Progenitor cell of endocrine pancreas (in vitro differentiated cells): ENCODE results near the gene DENND1A. TPM values are rescaled to one million over a fixed set of nuclear protein-coding genes. Genes with fewer than 3 reads are reported as not detected.

Experiments
- DNase-seq: peaks from one replicate; pipeline ENCODE4 v3.0.0; 2021; ENCODE audit warnings: low spot score; ENCODE audit not compliant: unreplicated experiment
- H3K27ac Mint-ChIP-seq: 2 replicates; pipeline ENCODE4 v1.8.0; 2021; ENCODE audit warnings: mild to moderate bottlenecking, moderate library complexity, mixed read lengths
- H3K27me3 Mint-ChIP-seq: 2 replicates; pipeline ENCODE4 v1.8.0; 2021; ENCODE audit warnings: mixed read lengths
- H3K36me3 Mint-ChIP-seq: 2 replicates; pipeline ENCODE4 v1.8.0; 2022; ENCODE audit warnings: mixed read lengths; ENCODE audit not compliant: insufficient read depth
- H3K4me1 Mint-ChIP-seq: 2 replicates; pipeline ENCODE4 v1.8.0; 2021; ENCODE audit warnings: low read depth, mixed read lengths
- H3K4me3 Mint-ChIP-seq: 2 replicates; pipeline ENCODE4 v1.8.0; 2021; ENCODE audit warnings: low read depth, mild to moderate bottlenecking, moderate library complexity, mixed read lengths
- H3K9me3 Mint-ChIP-seq: 2 replicates; pipeline ENCODE4 v1.8.0; 2021; ENCODE audit warnings: low read depth, mixed read lengths
- CTCF ChIP-seq: fragments of 200-600 bp; sonication (generic); IDR thresholded peaks from one replicate; pipeline ENCODE4 v1.5.0; 2021; ENCODE audit warnings: antibody characterized with exemption, mild to moderate bottlenecking; ENCODE audit not compliant: unreplicated experiment
- total RNA-seq: library from RNA; stranded (reverse); gene quantifications from 2 replicates; pipeline ENCODE4 v1.2.1, GENCODE V29; 2021

The DENND1A gene
- total RNA-seq, 1 donor from 2014 or later: 20.1 TPM

- Mint-ChIP-seq H3K4me1 (peaks cover 25% of the 10 kb centered on the region), H3K36me3 (no peaks in the 10 kb centered on the region), H3K4me3 (no peak overlapping the region), H3K27me3 (peaks cover 38% of the 10 kb centered on the region), H3K9me3 (no peaks in the 10 kb centered on the region), H3K27ac (peak overlapping the region; percentile 5)
- TF ChIP-seq CTCF: peak; percentile 80
- DNase-seq: peak; percentile 73
Measured at GRCh38 chr9:123353984-123354591, 575.8 kb downstream of the DENND1A start.

GRCh38 chr9:123353041-123353440 lies 576.9 kb downstream of the DENND1A start:
- H3K36me3 Mint-ChIP-seq: no peaks in the 10 kb centered on the region
- no peaks in the 10 kb centered on the region for H3K9me3 Mint-ChIP-seq
- TF ChIP-seq CTCF: no peak
- peaks cover 38% of the 10 kb centered on the region for H3K27me3 Mint-ChIP-seq
- H3K4me3 Mint-ChIP-seq: no peak overlapping the region
- DNase-seq: no peak
- no peak overlapping the region for H3K27ac Mint-ChIP-seq
- peaks cover 16% of the 10 kb centered on the region for H3K4me1 Mint-ChIP-seq

- H3K27ac Mint-ChIP-seq: no peak overlapping the region
- no peaks in the 10 kb centered on the region for H3K9me3 Mint-ChIP-seq
- DNase-seq: no peak
- no peaks in the 10 kb centered on the region for H3K36me3 Mint-ChIP-seq
- H3K27me3 Mint-ChIP-seq: peaks cover 38% of the 10 kb centered on the region
- no peak overlapping the region for H3K4me3 Mint-ChIP-seq
- no peak for TF ChIP-seq CTCF
- peaks cover 6% of the 10 kb centered on the region for H3K4me1 Mint-ChIP-seq
Measured at GRCh38 chr9:123350590-123351310, 579.2 kb downstream of the DENND1A start.

GRCh38 chr9:123349691-123350480 lies 580.0 kb downstream of the DENND1A start:
- Mint-ChIP-seq H3K27me3 (peaks cover 35% of the 10 kb centered on the region), H3K4me1 (peaks cover 3% of the 10 kb centered on the region), H3K4me3 (no peak overlapping the region), H3K36me3 (no peaks in the 10 kb centered on the region), H3K27ac (no peak overlapping the region), H3K9me3 (no peaks in the 10 kb centered on the region)
- peak; percentile 58 for DNase-seq
- peak; percentile 98 for TF ChIP-seq CTCF

- Mint-ChIP-seq H3K4me3 (no peak overlapping the region), H3K27ac (no peak overlapping the region), H3K27me3 (peaks cover 31% of the 10 kb centered on the region), H3K36me3 (no peaks in the 10 kb centered on the region), H3K9me3 (no peaks in the 10 kb centered on the region), H3K4me1 (no peaks in the 10 kb centered on the region)
- DNase-seq: no peak
- TF ChIP-seq CTCF: no peak
Measured at GRCh38 chr9:123349033-123349432, 580.9 kb downstream of the DENND1A start.
